ENCODE measurements around the gene KCNN2. TPM values are rescaled to one million over a fixed set of nuclear protein-coding genes. Genes with fewer than 3 reads are reported as not detected.

Gene KCNN2
- total and polyA plus RNA-seq, 2 donors (not counting 1 experiment from before 2014, with no cell fraction given) = 0.08 to 0.50 TPM

DNA sequence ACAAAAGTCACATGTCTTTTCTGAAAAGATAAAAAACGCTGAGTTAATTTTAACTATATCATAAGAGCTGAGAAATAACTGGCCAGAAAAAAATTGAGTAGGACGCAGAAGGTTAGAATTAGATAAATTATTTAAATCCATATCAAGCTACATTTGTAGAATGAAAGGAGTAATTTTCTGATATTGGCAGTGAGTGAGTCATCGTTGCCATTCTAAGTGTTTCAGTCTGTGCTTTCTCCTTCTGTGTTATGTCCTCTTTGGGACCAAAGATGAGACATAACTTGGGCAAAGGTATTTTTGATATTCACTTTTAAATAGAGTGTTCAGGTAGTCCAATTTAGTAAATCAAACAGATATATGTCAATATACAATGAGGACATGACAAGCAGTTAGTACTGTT, 34.4 kb upstream of the KCNN2 start:
- H3K27ac ChIP-seq (ENCODE audit: insufficient read depth, low read length) = no peak overlapping the region
- no peaks in the 10 kb centered on the region for H3K79me2 ChIP-seq (ENCODE audit: control insufficient read depth, insufficient read depth, low read length)
- no peak for DNase-seq (ENCODE audit: low read depth in 2 of 2)
- TF ChIP-seq, protein P1, sequence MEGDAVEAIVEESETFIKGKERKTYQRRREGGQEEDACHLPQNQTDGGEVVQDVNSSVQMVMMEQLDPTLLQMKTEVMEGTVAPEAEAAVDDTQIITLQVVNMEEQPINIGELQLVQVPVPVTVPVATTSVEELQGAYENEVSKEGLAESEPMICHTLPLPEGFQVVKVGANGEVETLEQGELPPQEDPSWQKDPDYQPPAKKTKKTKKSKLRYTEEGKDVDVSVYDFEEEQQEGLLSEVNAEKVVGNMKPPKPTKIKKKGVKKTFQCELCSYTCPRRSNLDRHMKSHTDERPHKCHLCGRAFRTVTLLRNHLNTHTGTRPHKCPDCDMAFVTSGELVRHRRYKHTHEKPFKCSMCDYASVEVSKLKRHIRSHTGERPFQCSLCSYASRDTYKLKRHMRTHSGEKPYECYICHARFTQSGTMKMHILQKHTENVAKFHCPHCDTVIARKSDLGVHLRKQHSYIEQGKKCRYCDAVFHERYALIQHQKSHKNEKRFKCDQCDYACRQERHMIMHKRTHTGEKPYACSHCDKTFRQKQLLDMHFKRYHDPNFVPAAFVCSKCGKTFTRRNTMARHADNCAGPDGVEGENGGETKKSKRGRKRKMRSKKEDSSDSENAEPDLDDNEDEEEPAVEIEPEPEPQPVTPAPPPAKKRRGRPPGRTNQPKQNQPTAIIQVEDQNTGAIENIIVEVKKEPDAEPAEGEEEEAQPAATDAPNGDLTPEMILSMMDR (conservative IDR thresholded peaks at IDR 0.05 in 1 of 2, IDR thresholded peaks at IDR 0.05 in 1 of 2; ENCODE audit: low read depth in 1 of 2, low read length in 2 of 2) = no peak
- TF ChIP-seq EZH2 (IDR thresholded peaks at IDR 0.05; ENCODE audit: low read length, missing control alignments) = no peak
- no peak overlapping the region for H3K9ac ChIP-seq (ENCODE audit: insufficient read depth, low read length)
- H3K9me3 ChIP-seq (ENCODE audit: control insufficient read depth, insufficient read depth, low read depth, low read length) = no peaks in the 10 kb centered on the region
- H3K27me3 ChIP-seq (ENCODE audit: control insufficient read depth, insufficient read depth, low read length) = no peaks in the 10 kb centered on the region
- H3K4me1 ChIP-seq (ENCODE audit: control insufficient read depth, extremely low read depth, insufficient read depth, low read length) = no peaks in the 10 kb centered on the region
- H4K20me1 ChIP-seq (ENCODE audit: control insufficient read depth, extremely low read depth, insufficient read depth, low read length) = no peaks in the 10 kb centered on the region
- no peak overlapping the region for H3K4me2 ChIP-seq (ENCODE audit: extremely low read depth, insufficient read depth, low read length)
- H2AFZ ChIP-seq (ENCODE audit: low read length) = no peak overlapping the region
- H3K36me3 ChIP-seq (ENCODE audit: control insufficient read depth, insufficient read depth, low read length) = no peaks in the 10 kb centered on the region
- H3K4me3 ChIP-seq (replicated peaks in 1 of 4; ENCODE audit: control extremely low read depth in 1 of 4, insufficient read depth in 1 of 4, low read depth in 3 of 4, low read length in 4 of 4) = no peak overlapping the region

DNA sequence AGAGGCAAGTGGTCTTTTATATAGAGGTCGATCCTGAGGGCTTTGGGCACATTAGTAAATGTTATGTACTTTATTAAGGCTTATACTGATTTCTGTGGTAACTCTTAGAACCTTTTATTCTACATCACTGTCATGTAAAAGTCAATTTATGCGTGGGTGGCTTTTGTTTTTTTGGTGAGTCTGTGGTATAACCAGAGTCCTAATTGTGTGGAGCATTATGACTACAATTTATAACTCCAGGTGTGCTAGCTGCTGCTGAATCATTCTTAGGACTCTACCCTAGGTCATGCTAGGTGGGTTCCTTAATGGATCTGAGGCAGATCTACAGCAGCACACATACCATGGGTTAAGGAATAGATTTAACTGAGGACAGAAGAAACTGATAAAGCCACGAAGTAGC, 33.9 kb upstream of the KCNN2 start:
- Histone ChIP-seq H3K9me3 (ENCODE audit: control insufficient read depth, insufficient read depth, low read depth, low read length) (no peaks in the 10 kb centered on the region), H3K79me2 (ENCODE audit: control insufficient read depth, insufficient read depth, low read length) (no peaks in the 10 kb centered on the region), H3K27me3 (ENCODE audit: control insufficient read depth, insufficient read depth, low read length) (no peaks in the 10 kb centered on the region), H3K36me3 (ENCODE audit: control insufficient read depth, insufficient read depth, low read length) (no peaks in the 10 kb centered on the region), H4K20me1 (ENCODE audit: control insufficient read depth, extremely low read depth, insufficient read depth, low read length) (no peaks in the 10 kb centered on the region), H3K4me2 (ENCODE audit: extremely low read depth, insufficient read depth, low read length) (no peak overlapping the region), H3K4me3 (replicated peaks in 1 of 4; ENCODE audit: control extremely low read depth in 1 of 4, insufficient read depth in 1 of 4, low read depth in 3 of 4, low read length in 4 of 4) (no peak overlapping the region), H2AFZ (ENCODE audit: low read length) (no peak overlapping the region), H3K9ac (ENCODE audit: insufficient read depth, low read length) (no peak overlapping the region), H3K4me1 (ENCODE audit: control insufficient read depth, extremely low read depth, insufficient read depth, low read length) (no peaks in the 10 kb centered on the region), H3K27ac (ENCODE audit: insufficient read depth, low read length) (no peak overlapping the region)
- no peak for DNase-seq (ENCODE audit: low read depth in 2 of 2)
- TF ChIP-seq, protein P1 (conservative IDR thresholded peaks at IDR 0.05 in 1 of 2, IDR thresholded peaks at IDR 0.05 in 1 of 2; ENCODE audit: low read depth in 1 of 2, low read length in 2 of 2) = no peak
- TF ChIP-seq EZH2 (IDR thresholded peaks at IDR 0.05; ENCODE audit: low read length, missing control alignments) = no peak

DNA sequence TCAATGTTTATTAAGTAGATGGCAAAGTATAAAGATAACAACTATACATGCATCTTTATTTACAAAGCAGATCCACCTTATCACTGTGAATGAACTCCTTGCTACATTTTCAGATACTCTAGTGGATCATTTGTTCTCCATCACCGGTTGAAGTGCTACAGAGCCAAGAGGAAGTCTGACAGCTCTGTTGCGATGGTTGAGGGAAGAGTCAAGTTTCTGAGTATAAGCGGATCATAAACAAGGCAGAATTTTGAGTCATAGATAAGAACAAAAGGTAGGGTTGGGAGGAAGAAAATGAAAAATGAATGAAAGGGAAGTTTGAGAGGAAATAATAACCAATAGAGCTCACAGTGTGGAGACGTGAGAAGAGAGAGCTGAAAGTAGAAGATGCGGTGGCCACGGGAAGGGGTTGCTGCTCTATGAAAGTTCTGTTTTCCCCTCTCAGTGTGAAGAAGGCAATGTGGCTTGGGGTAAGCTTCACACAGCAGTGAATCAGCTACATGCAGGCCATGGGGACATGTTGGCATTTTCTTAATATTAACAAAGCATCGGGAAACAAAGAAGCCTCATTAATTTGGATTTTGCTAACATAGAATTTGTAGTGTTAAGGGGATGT, 30.8 kb upstream of the KCNN2 start:
- Histone ChIP-seq H3K27ac (ENCODE audit: insufficient read depth, low read length) (no peak overlapping the region), H3K4me1 (ENCODE audit: control insufficient read depth, extremely low read depth, insufficient read depth, low read length) (no peaks in the 10 kb centered on the region), H3K9me3 (ENCODE audit: control insufficient read depth, insufficient read depth, low read depth, low read length) (no peaks in the 10 kb centered on the region), H2AFZ (ENCODE audit: low read length) (no peak overlapping the region), H3K4me2 (ENCODE audit: extremely low read depth, insufficient read depth, low read length) (no peak overlapping the region), H4K20me1 (ENCODE audit: control insufficient read depth, extremely low read depth, insufficient read depth, low read length) (no peaks in the 10 kb centered on the region), H3K9ac (ENCODE audit: insufficient read depth, low read length) (no peak overlapping the region), H3K27me3 (ENCODE audit: control insufficient read depth, insufficient read depth, low read length) (no peaks in the 10 kb centered on the region), H3K79me2 (ENCODE audit: control insufficient read depth, insufficient read depth, low read length) (no peaks in the 10 kb centered on the region), H3K36me3 (ENCODE audit: control insufficient read depth, insufficient read depth, low read length) (no peaks in the 10 kb centered on the region), H3K4me3 (replicated peaks in 1 of 4; ENCODE audit: control extremely low read depth in 1 of 4, insufficient read depth in 1 of 4, low read depth in 3 of 4, low read length in 4 of 4) (no peak overlapping the region)
- no peak for DNase-seq (ENCODE audit: low read depth in 2 of 2)
- TF ChIP-seq, protein P1 (conservative IDR thresholded peaks at IDR 0.05 in 1 of 2, IDR thresholded peaks at IDR 0.05 in 1 of 2; ENCODE audit: low read depth in 1 of 2, low read length in 2 of 2) = no peak
- no peak for TF ChIP-seq EZH2 (IDR thresholded peaks at IDR 0.05; ENCODE audit: low read length, missing control alignments)

Measured in fibroblast of lung (primary cell).